Measurements from ENCODE around the gene TSPAN9.

Gene TSPAN9

GRCh38 chr12:3230758-3231375 is 153.7 kb downstream of the TSPAN9 start:
- no peak overlapping the region for H3K27ac ChIP-seq
- H3K4me3 ChIP-seq: no peak overlapping the region
- TF ChIP-seq POLR2AphosphoS5 (IDR thresholded peaks at IDR 0.05; ENCODE audit: borderline replicate concordance, low read depth, low read length): no peak
- TF ChIP-seq EZH2 (IDR thresholded peaks at IDR 0.05): no peak
- TF ChIP-seq FOXP2 (optimal IDR thresholded peaks at IDR 0.05; ENCODE audit: control extremely low read depth, extremely low read length, insufficient read depth): no peak
- no peak for DNase-seq (ENCODE audit: low read depth, low spot score)
- no peaks in the 10 kb centered on the region for H3K36me3 ChIP-seq (ENCODE audit: insufficient read depth, low read length)
- H3K9ac ChIP-seq (ENCODE audit: insufficient read length): no peak overlapping the region
- no peaks in the 10 kb centered on the region for H3K9me3 ChIP-seq (ENCODE audit: low read depth, low read length)

GRCh38 chr12:3231399-3231876 is 154.3 kb downstream of the TSPAN9 start:
- Histone ChIP-seq H3K36me3 (ENCODE audit: insufficient read depth, low read length) (no peaks in the 10 kb centered on the region), H3K27ac (no peak overlapping the region), H3K9ac (ENCODE audit: insufficient read length) (no peak overlapping the region), H3K9me3 (ENCODE audit: low read depth, low read length) (no peaks in the 10 kb centered on the region), H3K4me3 (no peak overlapping the region)
- no peak for TF ChIP-seq POLR2AphosphoS5 (IDR thresholded peaks at IDR 0.05; ENCODE audit: borderline replicate concordance, low read depth, low read length)
- TF ChIP-seq EZH2 (IDR thresholded peaks at IDR 0.05): no peak
- no peak for TF ChIP-seq FOXP2 (optimal IDR thresholded peaks at IDR 0.05; ENCODE audit: control extremely low read depth, extremely low read length, insufficient read depth)
- no peak for DNase-seq (ENCODE audit: low read depth, low spot score)

GRCh38 chr12:3233797-3234196 is 156.6 kb downstream of the TSPAN9 start:
- TF ChIP-seq EZH2 (IDR thresholded peaks at IDR 0.05): no peak
- no peak for DNase-seq (ENCODE audit: low read depth, low spot score)
- H3K27ac ChIP-seq: no peak overlapping the region
- H3K36me3 ChIP-seq (ENCODE audit: insufficient read depth, low read length): no peaks in the 10 kb centered on the region
- no peak overlapping the region for H3K9ac ChIP-seq (ENCODE audit: insufficient read length)
- no peak overlapping the region for H3K4me3 ChIP-seq
- no peaks in the 10 kb centered on the region for H3K9me3 ChIP-seq (ENCODE audit: low read depth, low read length)

GRCh38 chr12:3236345-3237187 is 159.4 kb downstream of the TSPAN9 start:
- no peak for DNase-seq (ENCODE audit: low read depth, low spot score)
- H3K27ac ChIP-seq: no peak overlapping the region
- no peaks in the 10 kb centered on the region for H3K36me3 ChIP-seq (ENCODE audit: insufficient read depth, low read length)
- H3K9me3 ChIP-seq (ENCODE audit: low read depth, low read length): no peaks in the 10 kb centered on the region
- no peak overlapping the region for H3K9ac ChIP-seq (ENCODE audit: insufficient read length)
- TF ChIP-seq POLR2AphosphoS5 (IDR thresholded peaks at IDR 0.05; ENCODE audit: borderline replicate concordance, low read depth, low read length) (no peak), EZH2 (IDR thresholded peaks at IDR 0.05) (no peak), FOXP2 (optimal IDR thresholded peaks at IDR 0.05; ENCODE audit: control extremely low read depth, extremely low read length, insufficient read depth) (no peak)
- H3K4me3 ChIP-seq: no peak overlapping the region

GRCh38 chr12:3238196-3238595 is 161.0 kb downstream of the TSPAN9 start:
- Histone ChIP-seq H3K9me3 (ENCODE audit: low read depth, low read length) (no peaks in the 10 kb centered on the region), H3K36me3 (ENCODE audit: insufficient read depth, low read length) (no peaks in the 10 kb centered on the region), H3K9ac (ENCODE audit: insufficient read length) (no peak overlapping the region), H3K4me3 (no peak overlapping the region), H3K27ac (no peak overlapping the region)
- no peak for DNase-seq (ENCODE audit: low read depth, low spot score)
- TF ChIP-seq FOXP2 (optimal IDR thresholded peaks at IDR 0.05; ENCODE audit: control extremely low read depth, extremely low read length, insufficient read depth) (no peak), POLR2AphosphoS5 (IDR thresholded peaks at IDR 0.05; ENCODE audit: borderline replicate concordance, low read depth, low read length) (no peak), EZH2 (IDR thresholded peaks at IDR 0.05) (no peak)

- no peak for DNase-seq (ENCODE audit: low read depth, low spot score)
- Histone ChIP-seq H3K4me3 (no peak overlapping the region), H3K9ac (ENCODE audit: insufficient read length) (no peak overlapping the region), H3K27ac (no peak overlapping the region), H3K9me3 (ENCODE audit: low read depth, low read length) (no peaks in the 10 kb centered on the region), H3K36me3 (ENCODE audit: insufficient read depth, low read length) (no peaks in the 10 kb centered on the region)
- TF ChIP-seq FOXP2 (optimal IDR thresholded peaks at IDR 0.05; ENCODE audit: control extremely low read depth, extremely low read length, insufficient read depth) (no peak), POLR2AphosphoS5 (IDR thresholded peaks at IDR 0.05; ENCODE audit: borderline replicate concordance, low read depth, low read length) (no peak), EZH2 (IDR thresholded peaks at IDR 0.05) (no peak)
Observed at GRCh38 chr12:3241621-3242020, 164.4 kb downstream of the TSPAN9 start.

- Histone ChIP-seq H3K9me3 (ENCODE audit: low read depth, low read length) (no peaks in the 10 kb centered on the region), H3K36me3 (ENCODE audit: insufficient read depth, low read length) (no peaks in the 10 kb centered on the region), H3K4me3 (no peak overlapping the region), H3K27ac (no peak overlapping the region), H3K9ac (ENCODE audit: insufficient read length) (no peak overlapping the region)
- no peak for DNase-seq (ENCODE audit: low read depth, low spot score)
- TF ChIP-seq EZH2 (IDR thresholded peaks at IDR 0.05) (no peak), POLR2AphosphoS5 (IDR thresholded peaks at IDR 0.05; ENCODE audit: borderline replicate concordance, low read depth, low read length) (no peak), FOXP2 (optimal IDR thresholded peaks at IDR 0.05; ENCODE audit: control extremely low read depth, extremely low read length, insufficient read depth) (no peak)
Observed at GRCh38 chr12:3242199-3242863, 165.2 kb downstream of the TSPAN9 start.

GRCh38 chr12:3243376-3244084 is 166.4 kb downstream of the TSPAN9 start:
- Histone ChIP-seq H3K9ac (ENCODE audit: insufficient read length) (no peak overlapping the region), H3K4me3 (no peak overlapping the region), H3K36me3 (ENCODE audit: insufficient read depth, low read length) (no peaks in the 10 kb centered on the region), H3K9me3 (ENCODE audit: low read depth, low read length) (no peaks in the 10 kb centered on the region), H3K27ac (no peak overlapping the region)
- TF ChIP-seq POLR2AphosphoS5 (IDR thresholded peaks at IDR 0.05; ENCODE audit: borderline replicate concordance, low read depth, low read length) (no peak), FOXP2 (optimal IDR thresholded peaks at IDR 0.05; ENCODE audit: control extremely low read depth, extremely low read length, insufficient read depth) (no peak), EZH2 (IDR thresholded peaks at IDR 0.05) (no peak)
- no peak for DNase-seq (ENCODE audit: low read depth, low spot score)

Measured in SK-N-MC (cell line).